HEK293 (cell line): ENCODE results near the gene PLA2G4D.
A peak's percentile ranks its signal among the peaks of the same experiment; 100 is the strongest.

ENCODE experiments used
- CTCF ChIA-PET: fragments of 350-600 bp; formaldehyde crosslinking; extraction: SDS; loops from one replicate; lab custom pipeline; 2021; ENCODE audit warnings: antibody characterized with exemption; lab: Yijun Ruan, JAX
- POLR2A ChIA-PET: fragments of 300-600 bp; formaldehyde crosslinking; extraction: SDS; loops from one replicate; lab custom pipeline; 2020; ENCODE audit warnings: antibody characterized with exemption, inconsistent platforms; lab: Yijun Ruan, JAX
- H3K27ac ChIP-seq: fragments of 200-500 bp; sonication (Bioruptor generic); 2 replicates; pipeline ENCODE4 v1.5.1; 2014; ENCODE audit warnings: low read depth, low read length, control low read depth, inconsistent platforms; ENCODE audit errors: extremely low read depth
- H3K36me3 ChIP-seq, 2 experiments: fragments of 200-500 bp in 1 of 2; sonication (Bioruptor generic) in 1 of 2; 1 replicate in 1 of 2; 2 replicates in 1 of 2; pipeline ENCODE4 v1.5.1; 2014 to 2017; ENCODE audit warnings: inconsistent platforms in 2 of 2, low read length in 2 of 2; ENCODE audit not compliant: control insufficient read depth in 2 of 2, insufficient read depth in 1 of 2
- H3K4me1 ChIP-seq: fragments of 200-500 bp; sonication (Bioruptor generic); 2 replicates; pipeline ENCODE4 v1.5.1; 2014; ENCODE audit warnings: mild to moderate bottlenecking, low read length, inconsistent platforms; ENCODE audit not compliant: control insufficient read depth, insufficient read depth
- H3K4me3 ChIP-seq: 2 replicates; pipeline ENCODE4 v1.5.1; 2011; ENCODE audit warnings: low read depth, mild to moderate bottlenecking, control low read depth, low read length, moderate library complexity
- H3K9me3 ChIP-seq: fragments of 200-500 bp; sonication (Bioruptor generic); 2 replicates; pipeline ENCODE4 v1.5.1; 2014; ENCODE audit warnings: low read depth, low read length, inconsistent platforms; ENCODE audit not compliant: control insufficient read depth, insufficient read depth
- HOXD13 ChIP-seq: sonication (generic); formaldehyde crosslinking; IDR thresholded peaks from 2 replicates; pipeline ENCODE4 v1.8.0; 2022; ENCODE audit warnings: missing genetic modification reagents, borderline replicate concordance
- SCRT2 ChIP-seq: fragments of 450-650 bp; formaldehyde crosslinking; IDR thresholded peaks from 2 replicates; pipeline ENCODE4 v1.5.1; 2016; ENCODE audit warnings: missing biosample characterization, missing genetic modification characterization
- SP2 ChIP-seq: fragments of 450-650 bp; formaldehyde crosslinking; IDR thresholded peaks from 2 replicates; pipeline ENCODE4 v1.5.1; 2016; ENCODE audit warnings: missing biosample characterization, missing genetic modification characterization
- ZBTB17 ChIP-seq: fragments of 450-650 bp; formaldehyde crosslinking; IDR thresholded peaks from 2 replicates; pipeline ENCODE4 v1.5.1; 2016; ENCODE audit warnings: missing biosample characterization, missing genetic modification characterization
- ZFP41 ChIP-seq: fragments of 450-650 bp; formaldehyde crosslinking; IDR thresholded peaks from 2 replicates; pipeline ENCODE4 v1.5.1; 2016; ENCODE audit warnings: missing biosample characterization, missing genetic modification characterization, borderline replicate concordance
- ZNF133 ChIP-seq: fragments of 450-650 bp; formaldehyde crosslinking; IDR thresholded peaks from 2 replicates; pipeline ENCODE4 v1.5.1; 2016; ENCODE audit warnings: missing biosample characterization, missing genetic modification characterization
- ZNF214 ChIP-seq: fragments of 450-650 bp; formaldehyde crosslinking; IDR thresholded peaks from 2 replicates; pipeline ENCODE4 v1.5.1; 2017; ENCODE audit warnings: missing biosample characterization, mild to moderate bottlenecking, missing genetic modification characterization, borderline replicate concordance
- ZNF274 ChIP-seq, 2 experiments: fragments of 200-500 bp in 1 of 2; fragments of 450-650 bp in 1 of 2; sonication (Bioruptor generic) in 1 of 2; formaldehyde crosslinking in 1 of 2; IDR thresholded peaks; 2 replicates each; pipeline versions ENCODE4 v1.5.1 to v1.6.1; 2014 to 2016; ENCODE audit warnings: borderline replicate concordance in 1 of 2, inconsistent platforms in 1 of 2, low read length in 1 of 2, missing biosample characterization in 1 of 2, missing genetic modification characterization in 1 of 2
- ZNF426 ChIP-seq: fragments of 450-650 bp; formaldehyde crosslinking; IDR thresholded peaks from 2 replicates; pipeline ENCODE4 v1.5.1; 2017; ENCODE audit warnings: missing biosample characterization, missing genetic modification characterization, mild to moderate bottlenecking, inconsistent platforms, moderate library complexity
- ZNF473 ChIP-seq: fragments of 450-650 bp; formaldehyde crosslinking; IDR thresholded peaks from 2 replicates; pipeline ENCODE4 v1.5.1; 2017; ENCODE audit warnings: missing biosample characterization, missing genetic modification characterization
- ZNF48 ChIP-seq: fragments of 450-650 bp; formaldehyde crosslinking; IDR thresholded peaks from 2 replicates; pipeline ENCODE4 v1.5.1; 2016; ENCODE audit warnings: missing biosample characterization, missing genetic modification characterization
- ZNF501 ChIP-seq: fragments of 450-650 bp; formaldehyde crosslinking; IDR thresholded peaks from 2 replicates; pipeline ENCODE4 v1.5.1; 2016; ENCODE audit warnings: missing biosample characterization, missing genetic modification characterization
- ZNF529 ChIP-seq: fragments of 450-650 bp; formaldehyde crosslinking; IDR thresholded peaks from 2 replicates; pipeline ENCODE4 v1.5.1; 2017; ENCODE audit warnings: missing genetic modification characterization, missing biosample characterization; ENCODE audit not compliant: insufficient replicate concordance
- ZNF544 ChIP-seq: fragments of 450-650 bp; formaldehyde crosslinking; IDR thresholded peaks from 2 replicates; pipeline ENCODE4 v1.5.0; 2017; ENCODE audit warnings: missing biosample characterization, missing genetic modification characterization
- ZNF701 ChIP-seq: fragments of 450-650 bp; formaldehyde crosslinking; IDR thresholded peaks from 2 replicates; pipeline ENCODE4 v1.5.1; 2016; ENCODE audit warnings: missing biosample characterization, missing genetic modification characterization
- ZNF785 ChIP-seq: fragments of 450-650 bp; formaldehyde crosslinking; IDR thresholded peaks from 2 replicates; pipeline ENCODE4 v1.5.1; 2016; ENCODE audit warnings: missing biosample characterization, missing genetic modification characterization
- ZNF791 ChIP-seq: fragments of 450-650 bp; formaldehyde crosslinking; IDR thresholded peaks from 2 replicates; pipeline ENCODE4 v1.5.1; 2016; ENCODE audit warnings: missing biosample characterization, missing genetic modification characterization
- TF ChIP-seq, protein P1 (sequence below): fragments of 450-650 bp; formaldehyde crosslinking; IDR thresholded peaks from 2 replicates; pipeline ENCODE4 v1.5.1; 2017; ENCODE audit warnings: missing biosample characterization, missing genetic modification characterization
- TF ChIP-seq, protein P2 (sequence below): fragments of 450-650 bp; formaldehyde crosslinking; IDR thresholded peaks from 2 replicates; pipeline ENCODE4 v1.5.1; 2016; ENCODE audit warnings: missing biosample characterization, missing genetic modification characterization
- TF ChIP-seq, protein P3 (sequence below): fragments of 450-650 bp; formaldehyde crosslinking; IDR thresholded peaks from 2 replicates; pipeline ENCODE4 v1.5.1; 2016; ENCODE audit warnings: missing biosample characterization, missing genetic modification characterization
- TF ChIP-seq, protein P4 (sequence below): fragments of 450-650 bp; formaldehyde crosslinking; IDR thresholded peaks from 2 replicates; pipeline ENCODE4 v1.5.1; 2017; ENCODE audit warnings: missing biosample characterization, missing genetic modification characterization
- TF ChIP-seq, protein P5 (sequence below): fragments of 450-650 bp; formaldehyde crosslinking; IDR thresholded peaks from 2 replicates; pipeline ENCODE4 v1.5.1; 2017; ENCODE audit warnings: missing biosample characterization, missing genetic modification characterization

PLA2G4D gene

DNA sequence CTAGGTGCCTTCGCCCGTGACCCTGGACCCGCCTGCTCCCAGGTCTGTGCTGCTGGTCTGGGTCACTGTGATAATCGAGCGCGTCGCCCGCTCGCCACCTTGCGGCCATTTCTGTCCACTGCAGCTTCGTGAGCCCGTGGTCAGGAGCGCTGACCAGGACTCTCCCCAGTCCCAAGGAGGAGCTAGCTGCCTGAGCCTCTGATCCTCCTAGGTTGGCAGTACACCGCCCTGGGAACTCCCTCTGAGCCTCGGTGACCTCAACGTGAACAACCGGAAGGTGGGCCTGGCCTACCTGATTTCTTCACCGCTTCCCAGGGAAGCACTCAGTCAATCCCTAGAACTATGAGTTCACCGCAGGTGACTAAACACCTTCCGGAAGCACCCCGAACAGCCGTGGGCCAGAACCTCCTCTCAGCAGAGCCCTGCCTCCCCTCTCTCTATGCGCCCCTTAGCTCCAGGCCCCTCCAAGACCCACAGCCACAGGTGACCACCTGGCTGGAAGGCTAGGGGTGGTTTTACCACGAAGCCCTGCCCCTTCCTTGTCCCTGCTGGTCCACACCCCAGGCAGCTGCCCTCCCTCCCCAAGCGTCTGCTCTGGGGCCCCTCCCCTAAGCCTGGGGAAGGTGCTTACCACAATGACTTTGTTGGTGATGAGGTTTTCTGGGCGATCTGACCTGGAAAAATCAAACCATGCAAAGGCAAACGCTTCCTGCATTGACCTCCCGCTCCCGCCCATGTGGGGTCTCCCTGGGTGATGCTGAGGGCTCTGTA, 9.7 kb downstream of the PLA2G4D start (continued):
- TF ChIP-seq, protein P1, sequence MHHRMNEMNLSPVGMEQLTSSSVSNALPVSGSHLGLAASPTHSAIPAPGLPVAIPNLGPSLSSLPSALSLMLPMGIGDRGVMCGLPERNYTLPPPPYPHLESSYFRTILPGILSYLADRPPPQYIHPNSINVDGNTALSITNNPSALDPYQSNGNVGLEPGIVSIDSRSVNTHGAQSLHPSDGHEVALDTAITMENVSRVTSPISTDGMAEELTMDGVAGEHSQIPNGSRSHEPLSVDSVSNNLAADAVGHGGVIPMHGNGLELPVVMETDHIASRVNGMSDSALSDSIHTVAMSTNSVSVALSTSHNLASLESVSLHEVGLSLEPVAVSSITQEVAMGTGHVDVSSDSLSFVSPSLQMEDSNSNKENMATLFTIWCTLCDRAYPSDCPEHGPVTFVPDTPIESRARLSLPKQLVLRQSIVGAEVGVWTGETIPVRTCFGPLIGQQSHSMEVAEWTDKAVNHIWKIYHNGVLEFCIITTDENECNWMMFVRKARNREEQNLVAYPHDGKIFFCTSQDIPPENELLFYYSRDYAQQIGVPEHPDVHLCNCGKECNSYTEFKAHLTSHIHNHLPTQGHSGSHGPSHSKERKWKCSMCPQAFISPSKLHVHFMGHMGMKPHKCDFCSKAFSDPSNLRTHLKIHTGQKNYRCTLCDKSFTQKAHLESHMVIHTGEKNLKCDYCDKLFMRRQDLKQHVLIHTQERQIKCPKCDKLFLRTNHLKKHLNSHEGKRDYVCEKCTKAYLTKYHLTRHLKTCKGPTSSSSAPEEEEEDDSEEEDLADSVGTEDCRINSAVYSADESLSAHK (tag by site-specific recombination) = no peak
- TF ChIP-seq ZBTB17 = peak; percentile 63
- no peak for TF ChIP-seq ZNF48 (tag by site-specific recombination)
- no peak for TF ChIP-seq ZNF791 (tag by site-specific recombination)
- no peak for TF ChIP-seq HOXD13
- 0 out of 2 replicates have a peak, but pooled peaks have one; percentile 10 for TF ChIP-seq SCRT2 (tag by site-specific recombination)
- TF ChIP-seq ZNF133 (tag by site-specific recombination) = no peak
- TF ChIP-seq ZNF529 (tag by site-specific recombination) = no peak
- no peak for TF ChIP-seq ZNF701 (tag by site-specific recombination)
- no peak for TF ChIP-seq ZNF785 (tag by site-specific recombination)
- TF ChIP-seq, protein P2, sequence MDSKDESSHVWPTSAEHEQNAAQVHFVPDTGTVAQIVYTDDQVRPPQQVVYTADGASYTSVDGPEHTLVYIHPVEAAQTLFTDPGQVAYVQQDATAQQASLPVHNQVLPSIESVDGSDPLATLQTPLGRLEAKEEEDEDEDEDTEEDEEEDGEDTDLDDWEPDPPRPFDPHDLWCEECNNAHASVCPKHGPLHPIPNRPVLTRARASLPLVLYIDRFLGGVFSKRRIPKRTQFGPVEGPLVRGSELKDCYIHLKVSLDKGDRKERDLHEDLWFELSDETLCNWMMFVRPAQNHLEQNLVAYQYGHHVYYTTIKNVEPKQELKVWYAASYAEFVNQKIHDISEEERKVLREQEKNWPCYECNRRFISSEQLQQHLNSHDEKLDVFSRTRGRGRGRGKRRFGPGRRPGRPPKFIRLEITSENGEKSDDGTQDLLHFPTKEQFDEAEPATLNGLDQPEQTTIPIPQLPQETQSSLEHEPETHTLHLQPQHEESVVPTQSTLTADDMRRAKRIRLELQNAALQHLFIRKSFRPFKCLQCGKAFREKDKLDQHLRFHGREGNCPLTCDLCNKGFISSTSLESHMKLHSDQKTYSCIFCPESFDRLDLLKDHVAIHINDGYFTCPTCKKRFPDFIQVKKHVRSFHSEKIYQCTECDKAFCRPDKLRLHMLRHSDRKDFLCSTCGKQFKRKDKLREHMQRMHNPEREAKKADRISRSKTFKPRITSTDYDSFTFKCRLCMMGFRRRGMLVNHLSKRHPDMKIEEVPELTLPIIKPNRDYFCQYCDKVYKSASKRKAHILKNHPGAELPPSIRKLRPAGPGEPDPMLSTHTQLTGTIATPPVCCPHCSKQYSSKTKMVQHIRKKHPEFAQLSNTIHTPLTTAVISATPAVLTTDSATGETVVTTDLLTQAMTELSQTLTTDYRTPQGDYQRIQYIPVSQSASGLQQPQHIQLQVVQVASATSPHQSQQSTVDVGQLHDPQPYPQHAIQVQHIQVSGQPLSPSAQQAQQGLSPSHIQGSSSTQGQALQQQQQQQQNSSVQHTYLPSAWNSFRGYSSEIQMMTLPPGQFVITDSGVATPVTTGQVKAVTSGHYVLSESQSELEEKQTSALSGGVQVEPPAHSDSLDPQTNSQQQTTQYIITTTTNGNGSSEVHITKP (tag by site-specific recombination) = no peak

DNA sequence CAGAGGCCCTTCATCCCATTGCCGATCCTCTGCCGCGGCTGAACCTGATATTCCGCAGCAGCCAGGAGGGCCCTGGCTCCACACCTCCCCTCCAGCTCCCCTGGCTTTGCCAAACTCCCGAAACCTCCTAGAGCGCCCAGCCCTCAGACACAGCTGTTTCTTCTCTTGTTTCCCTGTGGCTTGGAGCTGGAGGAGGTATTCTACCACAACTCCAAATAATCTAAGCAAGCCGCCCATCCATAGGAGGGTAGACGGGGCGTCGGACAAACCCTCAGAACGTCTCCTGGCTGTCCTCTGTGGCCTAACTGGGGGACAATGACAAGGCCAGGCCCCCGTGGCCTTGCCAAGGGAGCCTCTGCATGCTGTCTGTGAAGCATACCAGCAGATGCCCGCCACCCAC, 10.4 kb downstream of the PLA2G4D start:
- Histone ChIP-seq H3K36me3 (no peaks in the 10 kb centered on the region), H3K4me3 (no peak overlapping the region), H3K27ac (no peak overlapping the region), H3K9me3 (no peaks in the 10 kb centered on the region), H3K4me1 (no peaks in the 10 kb centered on the region)
- POLR2A ChIA-PET = no interaction called here
- CTCF ChIA-PET = interaction anchor here (0.6 to 5.2 kb wide), 23 partner anchors 9 to 615 kb away, joined by 3 to 33 read pairs (median 4); partner anchors contain the start of gene EHD4
- TF ChIP-seq, protein P3, sequence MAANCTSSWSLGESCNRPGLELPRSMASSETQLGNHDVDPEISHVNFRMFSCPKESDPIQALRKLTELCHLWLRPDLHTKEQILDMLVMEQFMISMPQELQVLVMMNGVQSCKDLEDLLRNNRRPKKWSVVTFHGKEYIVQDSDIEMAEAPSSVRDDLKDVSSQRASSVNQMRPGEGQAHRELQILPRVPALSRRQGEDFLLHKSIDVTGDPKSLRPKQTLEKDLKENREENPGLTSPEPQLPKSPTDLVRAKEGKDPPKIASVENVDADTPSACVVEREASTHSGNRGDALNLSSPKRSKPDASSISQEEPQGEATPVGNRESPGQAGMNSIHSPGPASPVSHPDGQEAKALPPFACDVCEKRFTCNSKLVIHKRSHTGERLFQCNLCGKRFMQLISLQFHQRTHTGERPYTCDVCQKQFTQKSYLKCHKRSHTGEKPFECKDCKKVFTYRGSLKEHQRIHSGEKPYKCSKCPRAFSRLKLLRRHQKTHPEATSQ (tag by site-specific recombination) = no peak
- TF ChIP-seq ZFP41 (no peak), ZNF214 (tag by site-specific recombination) (no peak), ZBTB17 (no peak)

DNA sequence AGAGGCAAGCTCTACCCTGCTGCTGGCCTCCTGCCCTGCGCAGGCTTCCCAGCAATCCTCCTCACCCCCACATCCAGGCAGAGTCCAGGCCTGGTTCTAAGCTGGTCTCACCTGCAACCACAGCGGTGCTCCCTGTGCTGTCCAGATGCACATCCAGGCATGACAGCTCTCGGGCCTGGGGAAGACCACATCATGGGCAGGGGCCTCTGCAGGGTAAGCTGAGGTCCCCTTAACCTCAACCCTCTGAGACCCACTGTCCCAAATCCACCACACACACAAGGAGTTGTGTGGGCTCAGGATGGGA, 10.8 kb downstream of the PLA2G4D start:
- Histone ChIP-seq H3K27ac (no peak overlapping the region), H3K36me3 (no peaks in the 10 kb centered on the region), H3K9me3 (no peaks in the 10 kb centered on the region), H3K4me3 (no peak overlapping the region), H3K4me1 (no peaks in the 10 kb centered on the region)
- CTCF ChIA-PET = interaction anchor here (0.6 to 5.2 kb wide), 12 partner anchors 9 to 318 kb away, joined by 3 to 33 read pairs (median 5); partner anchors contain the start of gene EHD4
- POLR2A ChIA-PET = no interaction called here
- no peak for TF ChIP-seq SP2
- TF ChIP-seq ZNF274 (IDR thresholded peaks at IDR 0.05; ENCODE audit: low read length) = no peak
- TF ChIP-seq ZNF274 (tag by site-specific recombination; IDR thresholded peaks at IDR 0.05; ENCODE audit: borderline replicate concordance) = no peak
- TF ChIP-seq ZNF426 (tag by site-specific recombination) = no peak
- no peak for TF ChIP-seq ZNF501
- TF ChIP-seq, protein P4, sequence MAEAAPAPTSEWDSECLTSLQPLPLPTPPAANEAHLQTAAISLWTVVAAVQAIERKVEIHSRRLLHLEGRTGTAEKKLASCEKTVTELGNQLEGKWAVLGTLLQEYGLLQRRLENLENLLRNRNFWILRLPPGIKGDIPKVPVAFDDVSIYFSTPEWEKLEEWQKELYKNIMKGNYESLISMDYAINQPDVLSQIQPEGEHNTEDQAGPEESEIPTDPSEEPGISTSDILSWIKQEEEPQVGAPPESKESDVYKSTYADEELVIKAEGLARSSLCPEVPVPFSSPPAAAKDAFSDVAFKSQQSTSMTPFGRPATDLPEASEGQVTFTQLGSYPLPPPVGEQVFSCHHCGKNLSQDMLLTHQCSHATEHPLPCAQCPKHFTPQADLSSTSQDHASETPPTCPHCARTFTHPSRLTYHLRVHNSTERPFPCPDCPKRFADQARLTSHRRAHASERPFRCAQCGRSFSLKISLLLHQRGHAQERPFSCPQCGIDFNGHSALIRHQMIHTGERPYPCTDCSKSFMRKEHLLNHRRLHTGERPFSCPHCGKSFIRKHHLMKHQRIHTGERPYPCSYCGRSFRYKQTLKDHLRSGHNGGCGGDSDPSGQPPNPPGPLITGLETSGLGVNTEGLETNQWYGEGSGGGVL (tag by site-specific recombination) = no peak
- no peak for TF ChIP-seq ZNF473 (tag by site-specific recombination)
- TF ChIP-seq, protein P5, sequence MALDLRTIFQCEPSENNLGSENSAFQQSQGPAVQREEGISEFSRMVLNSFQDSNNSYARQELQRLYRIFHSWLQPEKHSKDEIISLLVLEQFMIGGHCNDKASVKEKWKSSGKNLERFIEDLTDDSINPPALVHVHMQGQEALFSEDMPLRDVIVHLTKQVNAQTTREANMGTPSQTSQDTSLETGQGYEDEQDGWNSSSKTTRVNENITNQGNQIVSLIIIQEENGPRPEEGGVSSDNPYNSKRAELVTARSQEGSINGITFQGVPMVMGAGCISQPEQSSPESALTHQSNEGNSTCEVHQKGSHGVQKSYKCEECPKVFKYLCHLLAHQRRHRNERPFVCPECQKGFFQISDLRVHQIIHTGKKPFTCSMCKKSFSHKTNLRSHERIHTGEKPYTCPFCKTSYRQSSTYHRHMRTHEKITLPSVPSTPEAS (tag by site-specific recombination) = no peak
- no peak for TF ChIP-seq ZNF544 (tag by site-specific recombination)
